Sigmoid colon (tissue), 7 donors: Measurements from ENCODE around the gene NOS1. TPM values are rescaled to one million over a fixed set of nuclear protein-coding genes. Genes with fewer than 3 reads are reported as not detected.

Experiments used
- DNase-seq: peaks from one replicate; pipeline ENCODE4 v3.0.0-alpha.2; 2019
- H3K27ac ChIP-seq, 4 donors: fragments of 200-600 bp; sonication (generic); one replicate each; pipeline ENCODE4 v1.5.1; 2016 to 2019; ENCODE audit warnings: mild to moderate bottlenecking in 1 of 4
- H3K27me3 ChIP-seq, 3 donors: fragments of 200-600 bp; sonication (generic); one replicate each; pipeline ENCODE4 v1.5.1; 2019; ENCODE audit warnings: mild to moderate bottlenecking in 1 of 3
- H3K36me3 ChIP-seq, 4 donors: fragments of 200-600 bp; sonication (generic); one replicate each; pipeline ENCODE4 v1.5.1; 2016 to 2019
- H3K4me1 ChIP-seq, 4 donors: fragments of 200-600 bp; sonication (generic); one replicate each; pipeline ENCODE4 v1.5.1; 2017 to 2019
- H3K4me3 ChIP-seq, 4 donors: fragments of 200-600 bp; sonication (generic); one replicate each; pipeline ENCODE4 v1.5.1; 2017 to 2019; ENCODE audit warnings: mild to moderate bottlenecking in 2 of 4, moderate library complexity in 1 of 4
- H3K9me3 ChIP-seq, 4 donors: fragments of 200-600 bp in 3 of 4; sonication (generic) in 3 of 4; one replicate each; pipeline versions ENCODE4 v1.5.1 to v1.6.1; 2013 to 2019
- EP300 ChIP-seq, 4 donors: sonication (generic); formaldehyde crosslinking; IDR thresholded peaks; one replicate each; pipeline ENCODE4 v1.6.1; 2017; ENCODE audit warnings: antibody characterized with exemption in 4 of 4
- POLR2A ChIP-seq, 2 donors: fragments of 450-650 bp; IDR thresholded peaks; one replicate each; pipeline ENCODE4 v1.6.1; 2016; ENCODE audit warnings: antibody characterized with exemption in 2 of 2, mild to moderate bottlenecking in 2 of 2, moderate library complexity in 2 of 2
- POLR2AphosphoS5 ChIP-seq, 4 donors: sonication (generic); formaldehyde crosslinking; IDR thresholded peaks; one replicate each; pipeline ENCODE4 v1.6.1; 2017; ENCODE audit warnings: antibody characterized with exemption in 4 of 4
- WGBS, 2 donors: extraction: QIAGEN DNeasy Blood & Tissue Kit; methylation state at CpG; one replicate each; pipeline ENCODE4 v1.1.7; 2013; 5-methylcytosine and 5-hydroxymethylcytosine counted together
- intact Hi-C: fragments of 100-400 bp; cut with DNase I; formaldehyde crosslinking; loops from one replicate; pipeline ENCODE4 v1.15.1; 2023
- polyA plus RNA-seq, 3 donors: library from polyadenylated mRNA; stranded (reverse); fragments of 200-250 nt; gene quantifications; one replicate each; pipeline ENCODE4 v1.2.3, GENCODE V29; 2013
- total RNA-seq, 4 donors: library from RNA; depleted of rRNA; stranded (reverse); fragments of >200 nt; gene quantifications; one replicate each; pipeline ENCODE4 v1.1.0, GENCODE V29; 2016
- TF ChIP-seq, protein P1 (sequence below), 4 experiments: fragments of 450-650 bp in 3 of 4; fragments of 200-600 bp in 1 of 4; IDR thresholded peaks; one replicate each; pipeline ENCODE4 v1.5.1; 2016 to 2019; ENCODE audit warnings: antibody characterized with exemption in 4 of 4, mild to moderate bottlenecking in 3 of 4, moderate library complexity in 2 of 4
- donor health status: healthy with polysubstance abuse.
- donor health status: Bipolar disorder and iron deficiency.
- donor health status: healthy.

NOS1 gene
- total and polyA plus RNA-seq, 7 donors: 1.6 to 14.7 (median 10.3) TPM; not detected in 2

DNA sequence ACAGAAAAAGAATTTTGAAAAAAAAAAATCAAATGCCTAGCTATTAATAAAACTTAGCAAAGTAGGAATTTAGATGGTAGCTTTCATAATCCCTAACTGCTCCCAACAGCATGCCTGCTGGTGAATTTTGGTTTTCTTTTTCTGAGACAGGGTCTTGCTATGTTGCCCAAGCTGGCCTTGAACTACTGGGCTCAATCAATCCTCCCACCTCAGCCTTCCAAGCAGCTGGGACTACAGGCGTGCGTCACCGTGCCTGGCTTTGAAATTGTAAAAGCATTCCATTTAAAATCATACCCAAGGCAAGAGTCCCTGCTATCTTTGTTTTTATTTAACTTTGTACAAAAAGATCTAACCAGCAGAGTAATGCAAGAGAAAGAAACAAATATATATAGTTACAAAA, 191.9 kb downstream of the NOS1 start:
- intact Hi-C loops: no loop called here
- H3K36me3 ChIP-seq: peaks cover 37 to 100% (median 51%) of the 10 kb centered on the region in 4 donors
- TF ChIP-seq EP300 (IDR thresholded peaks at IDR 0.05) (no peak), POLR2AphosphoS5 (IDR thresholded peaks at IDR 0.05) (no peak), POLR2A (IDR thresholded peaks at IDR 0.05) (no peak)
- TF ChIP-seq, protein P1, sequence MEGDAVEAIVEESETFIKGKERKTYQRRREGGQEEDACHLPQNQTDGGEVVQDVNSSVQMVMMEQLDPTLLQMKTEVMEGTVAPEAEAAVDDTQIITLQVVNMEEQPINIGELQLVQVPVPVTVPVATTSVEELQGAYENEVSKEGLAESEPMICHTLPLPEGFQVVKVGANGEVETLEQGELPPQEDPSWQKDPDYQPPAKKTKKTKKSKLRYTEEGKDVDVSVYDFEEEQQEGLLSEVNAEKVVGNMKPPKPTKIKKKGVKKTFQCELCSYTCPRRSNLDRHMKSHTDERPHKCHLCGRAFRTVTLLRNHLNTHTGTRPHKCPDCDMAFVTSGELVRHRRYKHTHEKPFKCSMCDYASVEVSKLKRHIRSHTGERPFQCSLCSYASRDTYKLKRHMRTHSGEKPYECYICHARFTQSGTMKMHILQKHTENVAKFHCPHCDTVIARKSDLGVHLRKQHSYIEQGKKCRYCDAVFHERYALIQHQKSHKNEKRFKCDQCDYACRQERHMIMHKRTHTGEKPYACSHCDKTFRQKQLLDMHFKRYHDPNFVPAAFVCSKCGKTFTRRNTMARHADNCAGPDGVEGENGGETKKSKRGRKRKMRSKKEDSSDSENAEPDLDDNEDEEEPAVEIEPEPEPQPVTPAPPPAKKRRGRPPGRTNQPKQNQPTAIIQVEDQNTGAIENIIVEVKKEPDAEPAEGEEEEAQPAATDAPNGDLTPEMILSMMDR (IDR thresholded peaks at IDR 0.05): no peak
- DNase-seq: no peak
- WGBS, 2 donors: 97% methylated on average over 3 of the region's 3 CpGs
- H3K27me3 ChIP-seq: no peaks in the 10 kb centered on the region
- H3K4me1 ChIP-seq: no peaks in the 10 kb centered on the region
- H3K4me3 ChIP-seq: no peak overlapping the region
- no peak overlapping the region for H3K27ac ChIP-seq
- H3K9me3 ChIP-seq: no peaks in the 10 kb centered on the region

DNA sequence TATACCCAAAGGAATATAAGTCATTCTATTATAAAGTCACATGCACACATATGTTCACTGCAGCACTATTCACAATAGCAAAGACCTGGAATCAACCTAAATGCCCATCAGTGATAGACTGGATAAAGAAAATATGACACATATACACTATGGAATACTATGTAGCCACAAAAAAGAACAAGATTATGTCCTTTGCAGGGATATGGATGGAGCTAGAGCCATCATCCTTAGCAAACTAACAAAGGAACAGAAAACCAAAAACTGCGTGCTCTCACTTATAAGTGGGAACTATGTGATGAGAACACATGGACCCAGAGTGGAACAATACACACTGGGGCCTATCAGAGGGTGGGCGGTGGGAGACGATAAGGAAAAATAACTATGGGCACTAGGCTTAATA, 192.4 kb downstream of the NOS1 start:
- H3K4me3 ChIP-seq: no peak overlapping the region
- no peaks in the 10 kb centered on the region for H3K4me1 ChIP-seq
- TF ChIP-seq POLR2AphosphoS5 (IDR thresholded peaks at IDR 0.05) (no peak), EP300 (IDR thresholded peaks at IDR 0.05) (no peak), POLR2A (IDR thresholded peaks at IDR 0.05) (no peak)
- TF ChIP-seq, protein P1 (IDR thresholded peaks at IDR 0.05): no peak
- WGBS, 2 donors: 78 to 98% methylated on average over 3 of the region's 3 CpGs
- H3K36me3 ChIP-seq: peaks cover 38 to 100% (median 48%) of the 10 kb centered on the region in 4 donors
- intact Hi-C loops: no loop called here
- DNase-seq: no peak
- H3K9me3 ChIP-seq: no peaks in the 10 kb centered on the region
- H3K27ac ChIP-seq: no peak overlapping the region
- H3K27me3 ChIP-seq: no peaks in the 10 kb centered on the region

DNA sequence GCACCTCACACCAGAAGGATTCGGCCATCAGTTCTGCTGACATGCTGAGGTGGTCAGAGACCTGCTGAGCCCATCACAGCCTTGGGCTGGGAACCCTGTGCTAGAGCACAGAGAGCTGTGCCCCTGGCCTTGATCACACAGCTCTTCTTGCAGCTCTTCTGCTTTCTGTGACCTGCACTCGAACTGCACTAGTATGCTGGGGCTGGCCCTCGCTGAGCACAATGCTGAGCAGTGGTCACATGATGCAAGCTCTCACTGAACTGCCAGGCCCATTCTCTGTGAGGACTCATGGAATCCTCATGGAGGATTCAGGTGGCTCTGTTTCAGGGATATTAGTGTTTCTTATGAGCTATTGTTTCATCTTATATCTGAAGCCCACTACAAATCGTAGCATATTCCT, 193.7 kb downstream of the NOS1 start:
- 95% methylated on average over 4 of the region's 4 CpGs for WGBS, 2 donors
- Histone ChIP-seq H3K9me3 (no peaks in the 10 kb centered on the region), H3K27ac (no peak overlapping the region), H3K27me3 (no peaks in the 10 kb centered on the region), H3K36me3 (peaks cover 34 to 100% (median 49%) of the 10 kb centered on the region in 4 donors), H3K4me1 (no peaks in the 10 kb centered on the region), H3K4me3 (no peak overlapping the region)
- intact Hi-C loops: no loop called here
- DNase-seq: no peak
- TF ChIP-seq, protein P1 (IDR thresholded peaks at IDR 0.05): no peak
- TF ChIP-seq POLR2A (IDR thresholded peaks at IDR 0.05) (no peak), EP300 (IDR thresholded peaks at IDR 0.05) (no peak), POLR2AphosphoS5 (IDR thresholded peaks at IDR 0.05) (no peak)

DNA sequence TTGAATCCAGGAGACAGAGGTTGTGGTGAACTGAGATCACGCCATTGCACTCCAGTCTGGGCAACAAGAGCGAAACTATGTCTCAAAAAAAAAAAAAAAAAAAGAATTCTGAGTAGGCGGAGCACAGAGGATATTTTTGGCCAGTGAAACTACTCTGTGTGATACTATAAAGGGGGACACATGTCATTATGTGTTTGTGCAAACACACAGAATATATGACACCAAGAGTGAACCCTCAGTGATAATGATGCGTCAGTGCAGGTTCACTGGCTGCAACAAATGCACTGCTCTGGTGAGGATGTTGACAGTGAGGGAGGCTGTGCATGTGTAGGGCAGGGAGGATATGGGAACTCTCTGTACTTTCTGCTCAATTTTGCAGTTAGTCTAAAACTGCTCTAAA, 195.3 kb downstream of the NOS1 start:
- DNase-seq: no peak
- no peaks in the 10 kb centered on the region for H3K27me3 ChIP-seq
- no peak overlapping the region for H3K27ac ChIP-seq
- no peaks in the 10 kb centered on the region for H3K9me3 ChIP-seq
- H3K36me3 ChIP-seq: peaks cover 39 to 100% (median 56%) of the 10 kb centered on the region in 4 donors
- WGBS, 2 donors: 92 to 95% methylated on average over 4 of the region's 4 CpGs
- intact Hi-C loops: no loop called here
- H3K4me1 ChIP-seq: no peaks in the 10 kb centered on the region
- TF ChIP-seq EP300 (IDR thresholded peaks at IDR 0.05) (no peak), POLR2AphosphoS5 (IDR thresholded peaks at IDR 0.05) (no peak), POLR2A (IDR thresholded peaks at IDR 0.05) (no peak)
- TF ChIP-seq, protein P1 (IDR thresholded peaks at IDR 0.05): no peak
- no peak overlapping the region for H3K4me3 ChIP-seq

DNA sequence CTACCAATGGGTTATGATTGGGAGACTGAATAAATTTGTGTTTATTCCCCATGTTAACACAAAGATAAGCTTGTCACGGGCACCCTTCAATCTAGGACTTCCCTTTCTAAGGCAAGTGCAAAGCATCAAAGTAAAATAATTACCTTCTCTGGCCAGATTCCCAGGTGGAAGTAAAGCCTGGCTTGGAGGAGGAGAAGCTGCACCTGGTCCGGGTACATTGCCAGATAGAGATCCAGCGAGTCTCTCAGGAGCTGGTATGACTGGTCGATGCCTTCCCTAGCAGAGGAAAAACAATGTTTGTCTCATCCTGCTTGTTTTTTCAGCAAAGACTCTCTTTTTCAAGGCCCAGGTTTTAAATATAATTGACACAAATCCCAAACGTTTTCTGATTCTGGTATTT, 196.1 kb downstream of the NOS1 start:
- intact Hi-C loops: no loop called here
- H3K9me3 ChIP-seq: no peaks in the 10 kb centered on the region
- no peak overlapping the region for H3K4me3 ChIP-seq
- no peaks in the 10 kb centered on the region for H3K4me1 ChIP-seq
- H3K27ac ChIP-seq: no peak overlapping the region
- DNase-seq: no peak
- peaks cover 42 to 100% (median 53%) of the 10 kb centered on the region in 4 donors for H3K36me3 ChIP-seq
- 21 to 69% methylated on average over 5 of the region's 5 CpGs for WGBS, 2 donors
- no peaks in the 10 kb centered on the region for H3K27me3 ChIP-seq
- TF ChIP-seq POLR2A (IDR thresholded peaks at IDR 0.05) (no peak), EP300 (IDR thresholded peaks at IDR 0.05) (no peak)
